GM19240 (cell line): Measurements from ENCODE around the gene POC1B.

ENCODE experiments used
- DNase-seq: peaks from one replicate; pipeline ENCODE4 v3.0.0; 2011; ENCODE audit warnings: low spot score; ENCODE audit not compliant: insufficient read length

POC1B gene

GRCh38 chr12:89497467-89497866 lies 28.4 kb downstream of the POC1B start:
- DNase-seq: no peak

- no peak for DNase-seq
Observed at GRCh38 chr12:89497005-89497404, 28.8 kb downstream of the POC1B start.

GRCh38 chr12:89494411-89495231 lies 31.2 kb downstream of the POC1B start:
- DNase-seq: no peak

GRCh38 chr12:89493670-89494302 lies 32.1 kb downstream of the POC1B start:
- DNase-seq: no peak

GRCh38 chr12:89492883-89493282 lies 33.0 kb downstream of the POC1B start:
- DNase-seq: no peak

- no peak for DNase-seq
Observed at GRCh38 chr12:89490922-89491321, 34.9 kb downstream of the POC1B start.

GRCh38 chr12:89486264-89486663 lies 39.6 kb downstream of the POC1B start:
- DNase-seq: no peak

GRCh38 chr12:89484470-89484869 lies 41.4 kb downstream of the POC1B start:
- DNase-seq: no peak

- no peak for DNase-seq
Observed at GRCh38 chr12:89481213-89481914, 44.5 kb downstream of the POC1B start.

- no peak for DNase-seq
Observed at GRCh38 chr12:89479982-89480381, 45.9 kb downstream of the POC1B start.

GRCh38 chr12:89477633-89478279 lies 48.1 kb downstream of the POC1B start:
- DNase-seq: no peak

- DNase-seq: no peak
Observed at GRCh38 chr12:89476904-89477595, 48.8 kb downstream of the POC1B start.

GRCh38 chr12:89476232-89476631 lies 49.6 kb downstream of the POC1B start:
- no peak for DNase-seq

- no peak for DNase-seq
Observed at GRCh38 chr12:89475203-89475990, 50.5 kb downstream of the POC1B start.

GRCh38 chr12:89474615-89475014 lies 51.2 kb downstream of the POC1B start:
- no peak for DNase-seq

- DNase-seq: no peak
Observed at GRCh38 chr12:89472508-89472907, 53.3 kb downstream of the POC1B start.

- DNase-seq: no peak
Observed at GRCh38 chr12:89470741-89471509, 54.9 kb downstream of the POC1B start.

GRCh38 chr12:89469361-89469760 lies 56.5 kb downstream of the POC1B start:
- no peak for DNase-seq

GRCh38 chr12:89468648-89469326 lies 57.1 kb downstream of the POC1B start:
- no peak for DNase-seq
